K562 (cell line): ENCODE measurements around the gene SPRTN. TPM values are rescaled to one million over a fixed set of nuclear protein-coding genes. Genes with fewer than 3 reads are reported as not detected.

Experiments used
- ATAC-seq: fragments of 200-7000 bp; cut with Tn5 transposase; 3 replicates; pipeline ENCODE4 v1.9.1; 2020; ENCODE audit warnings: moderate library complexity
- BruUV-seq: library from RNA; stranded (reverse); fragments of 400-500 nt; replicated peaks from 2 replicates; lab custom pipeline; 2021; lab: Mats Ljungman, UMichigan
- CTCF ChIA-PET: fragments of 300-600 bp; formaldehyde crosslinking; extraction: SDS; loops from one replicate; lab custom pipeline; 2021; ENCODE audit warnings: low intra/inter-chr PET ratio; lab: Yijun Ruan, JAX
- POLR2A ChIA-PET: fragments of 300-600, 350-650 bp; sonication (Branson Sonifier 250); formaldehyde crosslinking; extraction: SDS; loops from one replicate; lab custom pipeline; 2021; ENCODE audit warnings: antibody characterized with exemption, inconsistent platforms; lab: Yijun Ruan, JAX
- DNase-seq, 4 experiments: peaks; one replicate each; pipeline versions ENCODE4 v3.0.0 to v3.0.0-alpha.2; 2011 to 2018; ENCODE audit warnings: low spot score in 3 of 4, mixed read lengths in 3 of 4; ENCODE audit errors: extremely low read depth in 1 of 4
- FAIRE-seq: peaks from 2 replicates; lab custom pipeline; 2011; peaks lifted over from hg19 to GRCh38; lab: Jason Lieb, UNC
- H2AFZ ChIP-seq: 2 replicates; pipeline ENCODE4 v1.6.0; 2011; ENCODE audit warnings: low read depth, low read length, control low read depth, inconsistent platforms
- H3K27ac ChIP-seq: fragments of 200-600 bp; 3 replicates; pipeline ENCODE4 v1.8.0; 2011; ENCODE audit warnings: low read depth, mild to moderate bottlenecking, control low read depth, inconsistent platforms, low read length, moderate library complexity, mixed read lengths; ENCODE audit errors: extremely low read depth
- H3K27me3 ChIP-seq, 2 experiments: fragments of 300-600 bp in 1 of 2; 2 replicates in 1 of 2; 3 replicates in 1 of 2; pipeline versions ENCODE4 v1.6.0 to v1.8.0; 2011; ENCODE audit warnings: inconsistent platforms in 2 of 2, low read length in 2 of 2, mild to moderate bottlenecking in 1 of 2, mixed read lengths in 1 of 2, moderate library complexity in 1 of 2; ENCODE audit not compliant: control insufficient read depth in 2 of 2, insufficient read depth in 2 of 2
- H3K36me3 ChIP-seq: fragments of 300-600 bp; 3 replicates; pipeline ENCODE4 v1.8.0; 2011; ENCODE audit warnings: mild to moderate bottlenecking, low read length, inconsistent platforms; ENCODE audit not compliant: control insufficient read depth, insufficient read depth
- H3K4me1 ChIP-seq, 2 experiments: fragments of 200-600 bp in 1 of 2; replicated peaks in 1 of 2; 2 replicates in 1 of 2; 3 replicates in 1 of 2; pipeline versions ENCODE4 v1.5.1 to v1.8.0; 2011; ENCODE audit warnings: inconsistent platforms in 2 of 2, low read length in 2 of 2, mild to moderate bottlenecking in 1 of 2, mixed read lengths in 1 of 2, moderate library complexity in 1 of 2; ENCODE audit not compliant: control insufficient read depth in 2 of 2, insufficient read depth in 2 of 2
- H3K4me2 ChIP-seq: 2 replicates; pipeline ENCODE4 v1.6.1; 2011; ENCODE audit warnings: low read length, control low read depth, inconsistent platforms, mixed read lengths; ENCODE audit not compliant: insufficient read depth
- H3K4me3 ChIP-seq: fragments of 200-600 bp; sonication (generic), shearing (Covaris generic); 2 replicates; pipeline ENCODE4 v1.5.1; 2016; ENCODE audit warnings: control low read depth, inconsistent platforms
- H3K79me2 ChIP-seq: fragments of 200-600 bp; 3 replicates; pipeline ENCODE4 v1.8.0; 2011; ENCODE audit warnings: low read length, inconsistent platforms; ENCODE audit not compliant: control insufficient read depth, insufficient read depth
- H3K9ac ChIP-seq, 2 experiments: 2 replicates each; pipeline versions ENCODE4 v1.6.0 to v1.6.1; 2011; ENCODE audit warnings: low read depth in 2 of 2, low read length in 2 of 2, control low read depth in 1 of 2, inconsistent platforms in 1 of 2, mild to moderate bottlenecking in 1 of 2, mixed read lengths in 1 of 2; ENCODE audit not compliant: insufficient read depth in 1 of 2
- H3K9me1 ChIP-seq: one replicate; pipeline ENCODE4 v1.6.0; 2011; ENCODE audit warnings: inconsistent platforms, mild to moderate bottlenecking, low read length, moderate library complexity; ENCODE audit not compliant: control insufficient read depth, insufficient read depth
- H3K9me3 ChIP-seq: replicated peaks from 2 replicates; pipeline ENCODE4 v1.5.1; 2011; ENCODE audit warnings: low read depth, low read length, inconsistent platforms; ENCODE audit not compliant: control insufficient read depth, insufficient read depth
- H4K20me1 ChIP-seq: replicated peaks from 2 replicates; pipeline ENCODE4 v1.6.1; 2011; ENCODE audit warnings: low read length, inconsistent platforms, mixed read lengths; ENCODE audit not compliant: control insufficient read depth, insufficient read depth
- ILK ChIP-seq: fragments of 450-650 bp; IDR thresholded peaks from 2 replicates; pipeline ENCODE4 v1.6.1; 2016; ENCODE audit warnings: missing genetic modification characterization, low read depth, mild to moderate bottlenecking, missing compliant biosample characterization, moderate library complexity, borderline replicate concordance
- NCOA4 ChIP-seq: fragments of 450-650 bp; IDR thresholded peaks from 2 replicates; pipeline ENCODE4 v1.6.1; 2018; ENCODE audit warnings: mild to moderate bottlenecking; ENCODE audit not compliant: partially characterized antibody
- RAD21 ChIP-seq, 2 experiments: fragments of 250-450 bp in 1 of 2; fragments of 450-650 bp in 1 of 2; sonication (Bioruptor Pico) in 1 of 2; formaldehyde crosslinking in 1 of 2; IDR thresholded peaks in 1 of 2; conservative IDR thresholded peaks in 1 of 2; 2 replicates each; pipeline versions ENCODE4 v1.4.0 to v1.8.0; 2020 to 2022; ENCODE audit warnings: mild to moderate bottlenecking in 2 of 2, moderate library complexity in 1 of 2
- RBBP5 ChIP-seq: fragments of 200-600 bp; sonication (generic); IDR thresholded peaks from 2 replicates; pipeline ENCODE4 v1.6.1; 2012; ENCODE audit warnings: borderline replicate concordance, mild to moderate bottlenecking, low read length, control low read depth, inconsistent platforms; ENCODE audit not compliant: insufficient read depth, poor library complexity, severe bottlenecking
- RCOR1 ChIP-seq, 2 experiments: IDR thresholded peaks; 2 replicates each; pipeline ENCODE4 v1.6.1; 2012; ENCODE audit warnings: low read depth in 2 of 2, low read length in 2 of 2, borderline replicate concordance in 1 of 2, improper control_type of control experiment in 1 of 2
- ZNF274 ChIP-seq: IDR thresholded peaks from 2 replicates; pipeline ENCODE4 v1.6.1; 2011; ENCODE audit warnings: low read depth, mild to moderate bottlenecking, low read length, moderate library complexity, borderline replicate concordance
- ZNF584 ChIP-seq: fragments of 200-800 bp; sonication (Bioruptor generic); IDR thresholded peaks from 2 replicates; pipeline ENCODE4 v1.6.1; 2016; ENCODE audit warnings: low read depth, mild to moderate bottlenecking, missing genetic modification characterization, missing compliant biosample characterization
- ZNF699 ChIP-seq: fragments of 250-450 bp; sonication (Bioruptor Pico); IDR thresholded peaks from 2 replicates; pipeline ENCODE4 v1.8.0; 2021; ENCODE audit warnings: mild to moderate bottlenecking, moderate library complexity; ENCODE audit not compliant: insufficient replicate concordance
- WGBS: fragments of 100-300 bp; shearing (Covaris generic); methylation state at CpG from one replicate; pipeline ENCODE4 v1.1.6; 2016; ENCODE audit warnings: low coverage, mixed read lengths; ENCODE audit not compliant: insufficient coverage; ENCODE audit errors: missing lambda C conversion rate; 5-methylcytosine and 5-hydroxymethylcytosine counted together
- in situ Hi-C: fragments of 300-500 bp; cut with MboI; formaldehyde crosslinking; loops from 4 replicates; pipeline ENCODE4 v1.15.0; 2018; ENCODE audit warnings: inconsistent platforms, mixed read lengths
- intact Hi-C: fragments of 100-400 bp; cut with micrococcal nuclease; formaldehyde crosslinking; loops from 2 replicates; pipeline ENCODE4 v1.14.2; 2022
- polyA plus RNA-seq, 8 experiments: library from polyadenylated mRNA; depleted of rRNA in 4 of 8; stranded (reverse) in 5 of 8; unstranded in 3 of 8; fragments of >200 nt; fragmentation: Nextera tagmentation in 2 of 8; fragmentation: Illumina TruSeq in 1 of 8; extraction: Ambion mirVana in 2 of 8; extraction: Trizol in 1 of 8; gene quantifications; 2 replicates each; pipeline versions ENCODE4 v1.2.1 to v1.2.3, GENCODE V29; 2011 to 2014; ENCODE audit warnings: inconsistent platforms in 1 of 8, missing spikeins in 1 of 8
- total RNA-seq, 7 experiments: library from RNA; depleted of rRNA in 6 of 7; stranded (reverse); fragments of >200 nt in 6 of 7; fragmentation: Illumina TruSeq in 2 of 7; extraction: Trizol in 2 of 7; gene quantifications; 2 replicates each; pipeline versions ENCODE4 v1.2.1 to v1.2.3, GENCODE V29; 2011 to 2021; ENCODE audit warnings: low replicate concordance in 1 of 7
- TF ChIP-seq, protein P1 (sequence below): fragments of 250-450 bp; sonication (Bioruptor Pico); IDR thresholded peaks from 2 replicates; pipeline ENCODE4 v1.4.0; 2020; ENCODE audit warnings: borderline replicate concordance
- TF ChIP-seq, protein P2 (sequence below): IDR thresholded peaks from 2 replicates; pipeline ENCODE4 v1.6.1; 2011; ENCODE audit not compliant: insufficient read length; ENCODE audit errors: extremely low read depth
- TF ChIP-seq, protein P3 (sequence below): fragments of 450-650 bp; IDR thresholded peaks from 2 replicates; pipeline ENCODE4 v1.6.1; 2016; ENCODE audit warnings: low read depth

Gene SPRTN
- total and polyA plus RNA-seq, 9 of the 15 experiments (the other 6 are each of a cell fraction or from before 2014, with no cell fraction given): 8.1 to 32.5 (median 21.2) TPM

DNA sequence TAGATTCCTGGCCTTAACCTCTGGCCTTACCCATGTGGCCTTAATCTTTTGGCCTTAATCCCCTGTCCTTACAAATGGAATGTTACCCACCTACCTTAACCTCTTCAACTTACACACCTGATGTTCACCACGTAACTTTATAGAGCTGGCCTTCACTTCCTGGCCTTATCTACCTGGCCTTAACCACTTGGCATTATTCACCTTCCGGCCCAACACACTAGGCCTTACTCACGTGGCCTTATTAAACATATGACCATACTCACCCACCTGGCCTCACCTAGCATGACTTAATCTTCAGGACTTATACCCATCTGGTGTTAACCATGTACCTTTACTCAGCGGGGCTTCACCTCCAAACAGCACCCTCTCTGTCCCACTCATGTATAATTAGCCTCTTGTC is 42.2 kb upstream of the SPRTN start:
- H3K36me3 ChIP-seq: no peaks in the 10 kb centered on the region
- no peaks in the 10 kb centered on the region for H3K4me1 ChIP-seq
- peaks cover 19 to 20% of the 10 kb centered on the region in 2 experiments for H3K27me3 ChIP-seq
- in situ Hi-C loops: no loop called here
- CTCF ChIA-PET: no interaction called here
- H2AFZ ChIP-seq: no peak overlapping the region
- H3K9me1 ChIP-seq: no peaks in the 10 kb centered on the region
- H4K20me1 ChIP-seq: no peaks in the 10 kb centered on the region
- BruUV-seq: no TSS peak
- no peak overlapping the region for H3K9ac ChIP-seq
- no peak for ATAC-seq
- intact Hi-C loops: no loop called here
- 46% methylated on average over 4 of the region's 4 CpGs for WGBS
- no peak overlapping the region for H3K4me2 ChIP-seq
- H3K79me2 ChIP-seq: no peaks in the 10 kb centered on the region
- no peak for FAIRE-seq
- H3K4me3 ChIP-seq: no peak overlapping the region
- POLR2A ChIA-PET: interaction anchor here (0.7 kb wide), 1 partner anchor 283 kb away, joined by 3 read pairs; no protein-coding TSS in a partner anchor
- no peak overlapping the region for H3K27ac ChIP-seq
- H3K9me3 ChIP-seq: no peaks in the 10 kb centered on the region
- no peak for DNase-seq
- TF ChIP-seq, protein P1, sequence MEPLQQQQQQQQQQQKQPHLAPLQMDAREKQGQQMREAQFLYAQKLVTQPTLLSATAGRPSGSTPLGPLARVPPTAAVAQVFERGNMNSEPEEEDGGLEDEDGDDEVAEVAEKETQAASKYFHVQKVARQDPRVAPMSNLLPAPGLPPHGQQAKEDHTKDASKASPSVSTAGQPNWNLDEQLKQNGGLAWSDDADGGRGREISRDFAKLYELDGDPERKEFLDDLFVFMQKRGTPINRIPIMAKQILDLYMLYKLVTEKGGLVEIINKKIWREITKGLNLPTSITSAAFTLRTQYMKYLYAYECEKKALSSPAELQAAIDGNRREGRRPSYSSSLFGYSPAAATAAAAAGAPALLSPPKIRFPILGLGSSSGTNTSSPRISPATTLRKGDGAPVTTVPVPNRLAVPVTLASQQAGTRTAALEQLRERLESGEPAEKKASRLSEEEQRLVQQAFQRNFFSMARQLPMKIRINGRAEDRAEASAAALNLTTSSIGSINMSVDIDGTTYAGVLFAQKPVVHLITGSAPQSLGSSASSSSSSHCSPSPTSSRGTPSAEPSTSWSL (CRISPR knock-in tag): no peak
- TF ChIP-seq RCOR1 (IDR thresholded peaks at IDR 0.05; ENCODE audit: borderline replicate concordance in 1 of 2, low read depth in 2 of 2, low read length in 2 of 2) (no peak), ZNF699 (no peak), ILK (no peak), RAD21 (CRISPR knock-in tag; conservative IDR thresholded peaks at IDR 0.05 in 1 of 2, IDR thresholded peaks at IDR 0.05 in 1 of 2) (no peak), ZNF274 (no peak), RBBP5 (no peak), NCOA4 (no peak), ZNF584 (no peak)
- TF ChIP-seq, protein P2, sequence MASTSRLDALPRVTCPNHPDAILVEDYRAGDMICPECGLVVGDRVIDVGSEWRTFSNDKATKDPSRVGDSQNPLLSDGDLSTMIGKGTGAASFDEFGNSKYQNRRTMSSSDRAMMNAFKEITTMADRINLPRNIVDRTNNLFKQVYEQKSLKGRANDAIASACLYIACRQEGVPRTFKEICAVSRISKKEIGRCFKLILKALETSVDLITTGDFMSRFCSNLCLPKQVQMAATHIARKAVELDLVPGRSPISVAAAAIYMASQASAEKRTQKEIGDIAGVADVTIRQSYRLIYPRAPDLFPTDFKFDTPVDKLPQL: no peak
- TF ChIP-seq, protein P3, sequence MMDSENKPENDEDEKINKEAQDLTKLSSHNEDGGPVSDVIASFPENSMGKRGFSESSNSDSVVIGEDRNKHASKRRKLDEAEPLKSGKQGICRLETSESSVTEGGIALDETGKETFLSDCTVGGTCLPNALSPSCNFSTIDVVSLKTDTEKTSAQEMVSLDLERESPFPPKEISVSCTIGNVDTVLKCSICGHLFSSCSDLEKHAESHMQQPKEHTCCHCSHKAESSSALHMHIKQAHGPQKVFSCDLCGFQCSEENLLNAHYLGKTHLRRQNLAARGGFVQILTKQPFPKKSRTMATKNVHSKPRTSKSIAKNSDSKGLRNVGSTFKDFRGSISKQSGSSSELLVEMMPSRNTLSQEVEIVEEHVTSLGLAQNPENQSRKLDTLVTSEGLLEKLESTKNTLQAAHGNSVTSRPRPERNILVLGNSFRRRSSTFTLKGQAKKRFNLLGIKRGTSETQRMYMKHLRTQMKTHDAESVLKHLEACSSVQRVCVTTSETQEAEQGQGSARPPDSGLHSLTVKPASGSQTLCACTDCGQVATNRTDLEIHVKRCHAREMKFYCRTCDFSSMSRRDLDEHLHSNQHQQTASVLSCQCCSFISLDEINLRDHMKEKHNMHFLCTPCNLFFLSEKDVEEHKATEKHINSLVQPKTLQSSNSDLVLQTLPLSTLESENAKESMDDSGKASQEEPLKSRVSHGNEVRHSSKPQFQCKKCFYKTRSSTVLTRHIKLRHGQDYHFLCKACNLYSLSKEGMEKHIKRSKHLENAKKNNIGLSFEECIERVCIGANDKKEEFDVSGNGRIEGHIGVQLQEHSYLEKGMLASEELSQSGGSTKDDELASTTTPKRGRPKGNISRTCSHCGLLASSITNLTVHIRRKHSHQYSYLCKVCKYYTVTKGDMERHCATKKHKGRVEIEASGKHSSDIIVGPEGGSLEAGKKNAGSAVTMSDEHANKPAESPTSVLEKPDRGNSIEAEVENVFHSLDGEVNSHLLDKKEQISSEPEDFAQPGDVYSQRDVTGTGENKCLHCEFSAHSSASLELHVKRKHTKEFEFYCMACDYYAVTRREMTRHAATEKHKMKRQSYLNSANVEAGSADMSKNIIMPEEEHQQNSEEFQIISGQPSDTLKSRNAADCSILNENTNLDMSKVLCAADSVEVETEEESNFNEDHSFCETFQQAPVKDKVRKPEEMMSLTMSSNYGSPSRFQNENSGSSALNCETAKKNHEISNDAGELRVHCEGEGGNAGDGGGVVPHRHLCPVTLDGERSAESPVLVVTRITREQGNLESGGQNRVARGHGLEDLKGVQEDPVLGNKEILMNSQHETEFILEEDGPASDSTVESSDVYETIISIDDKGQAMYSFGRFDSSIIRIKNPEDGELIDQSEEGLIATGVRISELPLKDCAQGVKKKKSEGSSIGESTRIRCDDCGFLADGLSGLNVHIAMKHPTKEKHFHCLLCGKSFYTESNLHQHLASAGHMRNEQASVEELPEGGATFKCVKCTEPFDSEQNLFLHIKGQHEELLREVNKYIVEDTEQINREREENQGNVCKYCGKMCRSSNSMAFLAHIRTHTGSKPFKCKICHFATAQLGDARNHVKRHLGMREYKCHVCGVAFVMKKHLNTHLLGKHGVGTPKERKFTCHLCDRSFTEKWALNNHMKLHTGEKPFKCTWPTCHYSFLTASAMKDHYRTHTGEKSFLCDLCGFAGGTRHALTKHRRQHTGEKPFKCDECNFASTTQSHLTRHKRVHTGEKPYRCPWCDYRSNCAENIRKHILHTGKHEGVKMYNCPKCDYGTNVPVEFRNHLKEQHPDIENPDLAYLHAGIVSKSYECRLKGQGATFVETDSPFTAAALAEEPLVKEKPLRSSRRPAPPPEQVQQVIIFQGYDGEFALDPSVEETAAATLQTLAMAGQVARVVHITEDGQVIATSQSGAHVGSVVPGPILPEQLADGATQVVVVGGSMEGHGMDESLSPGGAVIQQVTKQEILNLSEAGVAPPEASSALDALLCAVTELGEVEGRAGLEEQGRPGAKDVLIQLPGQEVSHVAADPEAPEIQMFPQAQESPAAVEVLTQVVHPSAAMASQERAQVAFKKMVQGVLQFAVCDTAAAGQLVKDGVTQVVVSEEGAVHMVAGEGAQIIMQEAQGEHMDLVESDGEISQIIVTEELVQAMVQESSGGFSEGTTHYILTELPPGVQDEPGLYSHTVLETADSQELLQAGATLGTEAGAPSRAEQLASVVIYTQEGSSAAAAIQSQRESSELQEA: no peak
